Muscle of leg (tissue), 11 donors: ENCODE results near the gene PDLIM4. TPM values are rescaled to one million over a fixed set of nuclear protein-coding genes. Genes with fewer than 3 reads are reported as not detected.
A peak's percentile ranks its signal among the peaks of the same experiment; 100 is the strongest.

Source experiments
- DNase-seq: peaks from one replicate; pipeline ENCODE4 v3.0.0; 2013
- H3K27ac ChIP-seq: one replicate; pipeline ENCODE4 v1.5.1; 2013; ENCODE audit warnings: mild to moderate bottlenecking, low read length, control low read depth
- H3K27me3 ChIP-seq: one replicate; pipeline ENCODE4 v1.6.1; 2013; ENCODE audit warnings: low read length; ENCODE audit not compliant: control insufficient read depth, insufficient read depth
- H3K36me3 ChIP-seq: one replicate; pipeline ENCODE4 v1.6.1; 2013; ENCODE audit warnings: low read length; ENCODE audit not compliant: control insufficient read depth, insufficient read depth
- H3K4me1 ChIP-seq: one replicate; pipeline ENCODE4 v1.6.1; 2013; ENCODE audit warnings: low read length; ENCODE audit not compliant: control insufficient read depth, insufficient read depth
- H3K4me3 ChIP-seq: one replicate; pipeline ENCODE4 v1.5.1; 2013; ENCODE audit warnings: low read length, control low read depth
- H3K9me3 ChIP-seq: replicated peaks from 2 replicates; pipeline ENCODE4 v1.6.1; 2013; ENCODE audit warnings: low read depth, low read length; ENCODE audit not compliant: control insufficient read depth
- WGBS: methylation state at CpG from one replicate; pipeline ENCODE4 v1.1.5; 2013; ENCODE audit warnings: missing lambda C conversion rate; ENCODE audit not compliant: insufficient coverage; 5-methylcytosine and 5-hydroxymethylcytosine counted together
- polyA plus RNA-seq, 8 donors: library from polyadenylated mRNA; unstranded; fragments of 120-200 nt; gene quantifications; one replicate each; pipeline versions ENCODE4 v1.2.1 to v1.2.3, GENCODE V29; 2013; ENCODE audit warnings: inconsistent platforms in 1 of 8, low replicate concordance in 1 of 8; ENCODE audit not compliant: insufficient read length in 8 of 8, insufficient read depth in 1 of 8
- total RNA-seq: library from RNA; stranded (reverse); fragments of 120-200 nt; gene quantifications from one replicate; pipeline ENCODE4 v1.2.4, GENCODE V29; 2013

PDLIM4 gene
- total and polyA plus RNA-seq, 9 donors: 29.7 to 84.3 (median 60.9) TPM

- 94% methylated on average over 2 of the region's 4 CpGs for WGBS
- H3K4me3 ChIP-seq: no peak overlapping the region
- no peak for DNase-seq
- H3K4me1 ChIP-seq: peaks cover 22% of the 10 kb centered on the region
- peaks cover 3% of the 10 kb centered on the region for H3K9me3 ChIP-seq
- no peak overlapping the region for H3K27ac ChIP-seq
- H3K36me3 ChIP-seq: no peaks in the 10 kb centered on the region
- no peaks in the 10 kb centered on the region for H3K27me3 ChIP-seq
These were observed 51.2 kb downstream of the PDLIM4 start for GRCh38 chr5:132308701-132309100.

GRCh38 chr5:132309679-132310078 lies 52.2 kb downstream of the PDLIM4 start:
- H3K27me3 ChIP-seq: no peaks in the 10 kb centered on the region
- no peaks in the 10 kb centered on the region for H3K36me3 ChIP-seq
- peaks cover 31% of the 10 kb centered on the region for H3K4me1 ChIP-seq
- H3K27ac ChIP-seq: no peak overlapping the region
- no peak overlapping the region for H3K4me3 ChIP-seq
- no peak for DNase-seq
- H3K9me3 ChIP-seq: peaks cover 3% of the 10 kb centered on the region

GRCh38 chr5:132310141-132310834 lies 52.8 kb downstream of the PDLIM4 start:
- Histone ChIP-seq H3K27me3 (no peaks in the 10 kb centered on the region), H3K36me3 (no peaks in the 10 kb centered on the region), H3K9me3 (peaks cover 3% of the 10 kb centered on the region), H3K4me1 (peaks cover 34% of the 10 kb centered on the region), H3K4me3 (no peak overlapping the region), H3K27ac (no peak overlapping the region)
- 46% methylated on average over 8 of the region's 11 CpGs for WGBS
- DNase-seq: peak; percentile 37

GRCh38 chr5:132313366-132313765 lies 55.9 kb downstream of the PDLIM4 start:
- H3K4me1 ChIP-seq: peaks cover 47% of the 10 kb centered on the region
- DNase-seq: no peak
- H3K27me3 ChIP-seq: no peaks in the 10 kb centered on the region
- no peaks in the 10 kb centered on the region for H3K9me3 ChIP-seq
- no peak overlapping the region for H3K4me3 ChIP-seq
- no peaks in the 10 kb centered on the region for H3K36me3 ChIP-seq
- 90% methylated on average over 2 of the region's 4 CpGs for WGBS
- H3K27ac ChIP-seq: no peak overlapping the region

- peaks cover 52% of the 10 kb centered on the region for H3K4me1 ChIP-seq
- peak; percentile 55 for DNase-seq
- H3K27me3 ChIP-seq: no peaks in the 10 kb centered on the region
- 100% methylated on average over 2 of the region's 2 CpGs for WGBS
- no peaks in the 10 kb centered on the region for H3K9me3 ChIP-seq
- no peak overlapping the region for H3K4me3 ChIP-seq
- H3K27ac ChIP-seq: peak overlapping the region; percentile 57
- H3K36me3 ChIP-seq: no peaks in the 10 kb centered on the region
These were observed 56.5 kb downstream of the PDLIM4 start for GRCh38 chr5:132313961-132314432.

GRCh38 chr5:132315529-132316067 lies 58.1 kb downstream of the PDLIM4 start:
- 66% methylated on average over 3 of the region's 5 CpGs for WGBS
- H3K4me3 ChIP-seq: no peak overlapping the region
- no peak for DNase-seq

GRCh38 chr5:132319975-132320374 lies 62.5 kb downstream of the PDLIM4 start:
- Histone ChIP-seq H3K27me3 (no peaks in the 10 kb centered on the region), H3K4me1 (peaks cover 28% of the 10 kb centered on the region), H3K36me3 (no peaks in the 10 kb centered on the region), H3K9me3 (no peaks in the 10 kb centered on the region), H3K4me3 (no peak overlapping the region), H3K27ac (no peak overlapping the region)
- WGBS: no CpG with 5 or more reads among the region's 1 CpG
- no peak for DNase-seq

More at GRCh38 chr5:132315529-132316067, 58.1 kb downstream of the PDLIM4 start:
- peaks cover 50% of the 10 kb centered on the region for H3K4me1 ChIP-seq
- no peaks in the 10 kb centered on the region for H3K9me3 ChIP-seq
- no peak overlapping the region for H3K27ac ChIP-seq
- H3K27me3 ChIP-seq: no peaks in the 10 kb centered on the region
- H3K36me3 ChIP-seq: no peaks in the 10 kb centered on the region

GRCh38 chr5:132321109-132321721 lies 63.7 kb downstream of the PDLIM4 start:
- 100% methylated on average over 1 of the region's 3 CpGs for WGBS
- no peak for DNase-seq
- Histone ChIP-seq H3K27me3 (no peaks in the 10 kb centered on the region), H3K9me3 (no peaks in the 10 kb centered on the region), H3K27ac (no peak overlapping the region), H3K4me1 (peaks cover 24% of the 10 kb centered on the region), H3K4me3 (no peak overlapping the region), H3K36me3 (no peaks in the 10 kb centered on the region)

GRCh38 chr5:132322266-132322665 lies 64.8 kb downstream of the PDLIM4 start:
- Histone ChIP-seq H3K9me3 (no peaks in the 10 kb centered on the region), H3K4me1 (peaks cover 26% of the 10 kb centered on the region), H3K27ac (no peak overlapping the region), H3K36me3 (no peaks in the 10 kb centered on the region), H3K4me3 (no peak overlapping the region), H3K27me3 (no peaks in the 10 kb centered on the region)
- WGBS: 28% methylated on average over 7 of the region's 11 CpGs
- DNase-seq: no peak
